ENCODE measurements around the gene SLC30A2. TPM values are rescaled to one million over a fixed set of nuclear protein-coding genes. Genes with fewer than 3 reads are reported as not detected.

Gene SLC30A2
- total and polyA plus RNA-seq, 2 of the 13 experiments (the other 11 are each of a cell fraction or from before 2014, with no cell fraction given), result not detected

DNA sequence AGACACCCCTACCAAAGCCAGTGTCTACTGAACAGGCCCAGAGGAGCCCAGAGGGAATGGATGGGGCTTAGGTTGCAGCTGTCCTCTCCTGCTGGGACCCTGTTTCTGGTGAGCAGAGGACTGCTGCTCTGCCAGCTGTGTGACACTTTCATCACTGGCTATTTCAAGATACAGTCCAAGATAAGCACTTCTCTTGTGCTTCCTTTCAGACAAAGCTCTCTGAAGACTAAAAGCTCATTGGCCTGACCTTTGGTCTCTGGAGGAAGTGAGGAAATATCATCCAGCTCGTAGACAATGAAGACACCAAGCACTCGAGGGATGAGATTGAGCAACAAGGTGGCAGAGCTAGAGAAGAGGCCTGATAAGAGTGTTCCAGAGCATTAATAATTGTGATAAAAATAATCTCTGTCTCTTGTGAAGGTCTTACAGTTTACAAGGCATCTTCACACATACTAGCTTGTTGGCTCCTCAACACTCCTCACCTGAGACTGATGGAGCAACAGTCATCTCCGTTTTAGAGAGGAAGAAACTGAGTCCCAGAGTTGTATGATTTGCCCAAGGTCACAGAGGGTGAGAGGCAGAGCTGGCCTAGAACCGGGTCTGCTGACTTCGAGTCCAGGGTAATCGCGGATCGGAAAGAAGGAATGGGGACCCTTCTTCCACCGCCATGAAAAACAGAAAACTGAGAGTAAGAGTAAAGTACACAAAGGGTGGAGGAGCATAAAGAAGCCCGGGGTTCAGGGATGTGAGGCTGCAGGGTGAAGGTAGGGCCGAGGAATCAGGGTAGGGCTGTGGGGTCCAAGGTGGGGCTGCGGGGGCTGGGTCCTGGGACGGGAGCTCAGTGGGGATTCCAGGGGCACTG is 48.7 kb downstream of the SLC30A2 start (continued):
- TF ChIP-seq, protein P1, sequence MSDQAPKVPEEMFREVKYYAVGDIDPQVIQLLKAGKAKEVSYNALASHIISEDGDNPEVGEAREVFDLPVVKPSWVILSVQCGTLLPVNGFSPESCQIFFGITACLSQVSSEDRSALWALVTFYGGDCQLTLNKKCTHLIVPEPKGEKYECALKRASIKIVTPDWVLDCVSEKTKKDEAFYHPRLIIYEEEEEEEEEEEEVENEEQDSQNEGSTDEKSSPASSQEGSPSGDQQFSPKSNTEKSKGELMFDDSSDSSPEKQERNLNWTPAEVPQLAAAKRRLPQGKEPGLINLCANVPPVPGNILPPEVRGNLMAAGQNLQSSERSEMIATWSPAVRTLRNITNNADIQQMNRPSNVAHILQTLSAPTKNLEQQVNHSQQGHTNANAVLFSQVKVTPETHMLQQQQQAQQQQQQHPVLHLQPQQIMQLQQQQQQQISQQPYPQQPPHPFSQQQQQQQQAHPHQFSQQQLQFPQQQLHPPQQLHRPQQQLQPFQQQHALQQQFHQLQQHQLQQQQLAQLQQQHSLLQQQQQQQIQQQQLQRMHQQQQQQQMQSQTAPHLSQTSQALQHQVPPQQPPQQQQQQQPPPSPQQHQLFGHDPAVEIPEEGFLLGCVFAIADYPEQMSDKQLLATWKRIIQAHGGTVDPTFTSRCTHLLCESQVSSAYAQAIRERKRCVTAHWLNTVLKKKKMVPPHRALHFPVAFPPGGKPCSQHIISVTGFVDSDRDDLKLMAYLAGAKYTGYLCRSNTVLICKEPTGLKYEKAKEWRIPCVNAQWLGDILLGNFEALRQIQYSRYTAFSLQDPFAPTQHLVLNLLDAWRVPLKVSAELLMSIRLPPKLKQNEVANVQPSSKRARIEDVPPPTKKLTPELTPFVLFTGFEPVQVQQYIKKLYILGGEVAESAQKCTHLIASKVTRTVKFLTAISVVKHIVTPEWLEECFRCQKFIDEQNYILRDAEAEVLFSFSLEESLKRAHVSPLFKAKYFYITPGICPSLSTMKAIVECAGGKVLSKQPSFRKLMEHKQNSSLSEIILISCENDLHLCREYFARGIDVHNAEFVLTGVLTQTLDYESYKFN (CRISPR knock-in tag; conservative IDR thresholded peaks at IDR 0.05), result peak; percentile 78
- TF ChIP-seq, protein P2, sequence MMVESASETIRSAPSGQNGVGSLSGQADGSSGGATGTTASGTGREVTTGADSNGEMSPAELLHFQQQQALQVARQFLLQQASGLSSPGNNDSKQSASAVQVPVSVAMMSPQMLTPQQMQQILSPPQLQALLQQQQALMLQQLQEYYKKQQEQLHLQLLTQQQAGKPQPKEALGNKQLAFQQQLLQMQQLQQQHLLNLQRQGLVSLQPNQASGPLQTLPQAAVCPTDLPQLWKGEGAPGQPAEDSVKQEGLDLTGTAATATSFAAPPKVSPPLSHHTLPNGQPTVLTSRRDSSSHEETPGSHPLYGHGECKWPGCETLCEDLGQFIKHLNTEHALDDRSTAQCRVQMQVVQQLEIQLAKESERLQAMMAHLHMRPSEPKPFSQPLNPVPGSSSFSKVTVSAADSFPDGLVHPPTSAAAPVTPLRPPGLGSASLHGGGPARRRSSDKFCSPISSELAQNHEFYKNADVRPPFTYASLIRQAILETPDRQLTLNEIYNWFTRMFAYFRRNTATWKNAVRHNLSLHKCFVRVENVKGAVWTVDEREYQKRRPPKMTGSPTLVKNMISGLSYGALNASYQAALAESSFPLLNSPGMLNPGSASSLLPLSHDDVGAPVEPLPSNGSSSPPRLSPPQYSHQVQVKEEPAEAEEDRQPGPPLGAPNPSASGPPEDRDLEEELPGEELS (CRISPR knock-in tag; IDR thresholded peaks at IDR 0.05), result no peak; the same call in 1 of the 2 replicates
- TF ChIP-seq BHLHE40 (IDR thresholded peaks at IDR 0.05; ENCODE audit: low read length) (no peak), GATAD1 (CRISPR knock-in tag; IDR thresholded peaks at IDR 0.05) (no peak), CC2D1A (CRISPR knock-in tag; IDR thresholded peaks at IDR 0.05) (no peak), ZNF225 (CRISPR knock-in tag; IDR thresholded peaks at IDR 0.05) (no peak), NFYC (CRISPR knock-in tag; IDR thresholded peaks at IDR 0.05) (no peak), TARDBP (CRISPR knock-in tag; IDR thresholded peaks at IDR 0.05) (peak; percentile 43; the same call in 1 of the 2 replicates), GATA4 (IDR thresholded peaks at IDR 0.05; ENCODE audit: borderline replicate concordance, low read depth) (peak; percentile 64; the same call in 1 of the 2 replicates), EP300 (IDR thresholded peaks at IDR 0.05; ENCODE audit: low read depth in 2 of 2, low read length in 2 of 2) (peak in 1 of 2 experiments; percentile 66; a peak in 2 of 4 replicates), EP300 (CRISPR knock-in tag; IDR thresholded peaks at IDR 0.05; ENCODE audit: borderline replicate concordance) (no peak), CAMTA2 (CRISPR knock-in tag; IDR thresholded peaks at IDR 0.05; ENCODE audit: borderline replicate concordance) (no peak), GTF2F1 (IDR thresholded peaks at IDR 0.05; ENCODE audit: low read length) (no peak), MAFG (CRISPR knock-in tag; IDR thresholded peaks at IDR 0.05) (no peak)
- TF ChIP-seq, protein P3, sequence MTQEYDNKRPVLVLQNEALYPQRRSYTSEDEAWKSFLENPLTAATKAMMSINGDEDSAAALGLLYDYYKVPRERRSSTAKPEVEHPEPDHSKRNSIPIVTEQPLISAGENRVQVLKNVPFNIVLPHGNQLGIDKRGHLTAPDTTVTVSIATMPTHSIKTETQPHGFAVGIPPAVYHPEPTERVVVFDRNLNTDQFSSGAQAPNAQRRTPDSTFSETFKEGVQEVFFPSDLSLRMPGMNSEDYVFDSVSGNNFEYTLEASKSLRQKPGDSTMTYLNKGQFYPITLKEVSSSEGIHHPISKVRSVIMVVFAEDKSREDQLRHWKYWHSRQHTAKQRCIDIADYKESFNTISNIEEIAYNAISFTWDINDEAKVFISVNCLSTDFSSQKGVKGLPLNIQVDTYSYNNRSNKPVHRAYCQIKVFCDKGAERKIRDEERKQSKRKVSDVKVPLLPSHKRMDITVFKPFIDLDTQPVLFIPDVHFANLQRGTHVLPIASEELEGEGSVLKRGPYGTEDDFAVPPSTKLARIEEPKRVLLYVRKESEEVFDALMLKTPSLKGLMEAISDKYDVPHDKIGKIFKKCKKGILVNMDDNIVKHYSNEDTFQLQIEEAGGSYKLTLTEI (CRISPR knock-in tag; conservative IDR thresholded peaks at IDR 0.05), result no peak
- TF ChIP-seq, protein P4, sequence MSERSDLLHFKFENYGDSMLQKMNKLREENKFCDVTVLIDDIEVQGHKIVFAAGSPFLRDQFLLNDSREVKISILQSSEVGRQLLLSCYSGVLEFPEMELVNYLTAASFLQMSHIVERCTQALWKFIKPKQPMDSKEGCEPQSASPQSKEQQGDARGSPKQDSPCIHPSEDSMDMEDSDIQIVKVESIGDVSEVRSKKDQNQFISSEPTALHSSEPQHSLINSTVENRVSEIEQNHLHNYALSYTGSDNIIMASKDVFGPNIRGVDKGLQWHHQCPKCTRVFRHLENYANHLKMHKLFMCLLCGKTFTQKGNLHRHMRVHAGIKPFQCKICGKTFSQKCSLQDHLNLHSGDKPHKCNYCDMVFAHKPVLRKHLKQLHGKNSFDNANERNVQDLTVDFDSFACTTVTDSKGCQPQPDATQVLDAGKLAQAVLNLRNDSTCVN (CRISPR knock-in tag; IDR thresholded peaks at IDR 0.05; ENCODE audit: borderline replicate concordance), result no peak
- TF ChIP-seq, protein P5, sequence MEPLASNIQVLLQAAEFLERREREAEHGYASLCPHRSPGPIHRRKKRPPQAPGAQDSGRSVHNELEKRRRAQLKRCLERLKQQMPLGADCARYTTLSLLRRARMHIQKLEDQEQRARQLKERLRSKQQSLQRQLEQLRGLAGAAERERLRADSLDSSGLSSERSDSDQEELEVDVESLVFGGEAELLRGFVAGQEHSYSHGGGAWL (CRISPR knock-in tag; IDR thresholded peaks at IDR 0.05), result no peak
